B cell (primary cell): ENCODE data around the gene STIM1.

Experiments
- CTCF ChIP-seq: fragments of 200-600 bp; IDR thresholded peaks from one replicate; pipeline ENCODE4 v1.8.0; 2022; ENCODE audit warnings: antibody characterized with exemption, mild to moderate bottlenecking
- EZH2 ChIP-seq: IDR thresholded peaks from 2 replicates; pipeline ENCODE4 v1.6.1; 2012; ENCODE audit warnings: borderline replicate concordance, low read depth, mild to moderate bottlenecking, moderate library complexity, low read length; ENCODE audit not compliant: insufficient read depth, poor library complexity, severe bottlenecking

- TF ChIP-seq CTCF = no peak
- TF ChIP-seq EZH2 = no peak
Observed at GRCh38 chr11:3894128-3894731, 38.8 kb downstream of the STIM1 start.
